WI38 (cell line): ENCODE results near the gene NKX1-1.

Experiments used
- H3K4me3 ChIP-seq: 2 replicates; pipeline ENCODE4 v1.5.1; 2011; ENCODE audit warnings: low read depth, mild to moderate bottlenecking, control low read depth, low read length
- CTCF ChIP-seq: IDR thresholded peaks from 2 replicates; pipeline ENCODE4 v1.5.1; 2012; ENCODE audit warnings: low read depth, mild to moderate bottlenecking, control low read depth, low read length

NKX1-1 gene

GRCh38 chr4:1362046-1362445, 44.2 kb downstream of the NKX1-1 start:
- no peak for TF ChIP-seq CTCF

GRCh38 chr4:1361431-1361830, 44.8 kb downstream of the NKX1-1 start:
- TF ChIP-seq CTCF = no peak
- no peak overlapping the region for H3K4me3 ChIP-seq

More at GRCh38 chr4:1362046-1362445, 44.2 kb downstream of the NKX1-1 start:
- no peak overlapping the region for H3K4me3 ChIP-seq

- no peak overlapping the region for H3K4me3 ChIP-seq
- no peak for TF ChIP-seq CTCF
These were observed 45.6 kb downstream of the NKX1-1 start for GRCh38 chr4:1360423-1361283.

- no peak for TF ChIP-seq CTCF
These were observed 46.3 kb downstream of the NKX1-1 start for GRCh38 chr4:1359976-1360375.

GRCh38 chr4:1359144-1359501, 47.1 kb downstream of the NKX1-1 start:
- no peak overlapping the region for H3K4me3 ChIP-seq
- no peak for TF ChIP-seq CTCF

More at GRCh38 chr4:1359976-1360375, 46.3 kb downstream of the NKX1-1 start:
- no peak overlapping the region for H3K4me3 ChIP-seq

- H3K4me3 ChIP-seq = no peak overlapping the region
- no peak for TF ChIP-seq CTCF
These were observed 47.7 kb downstream of the NKX1-1 start for GRCh38 chr4:1358421-1359143.
